Non-pigmented ciliary epithelial cell (primary cell): ENCODE data around the gene FAM174B.

Experiments used
- DNase-seq: peaks from one replicate; pipeline ENCODE4 v3.0.0-alpha.2; 2010; ENCODE audit warnings: low read depth

The FAM174B gene

DNA sequence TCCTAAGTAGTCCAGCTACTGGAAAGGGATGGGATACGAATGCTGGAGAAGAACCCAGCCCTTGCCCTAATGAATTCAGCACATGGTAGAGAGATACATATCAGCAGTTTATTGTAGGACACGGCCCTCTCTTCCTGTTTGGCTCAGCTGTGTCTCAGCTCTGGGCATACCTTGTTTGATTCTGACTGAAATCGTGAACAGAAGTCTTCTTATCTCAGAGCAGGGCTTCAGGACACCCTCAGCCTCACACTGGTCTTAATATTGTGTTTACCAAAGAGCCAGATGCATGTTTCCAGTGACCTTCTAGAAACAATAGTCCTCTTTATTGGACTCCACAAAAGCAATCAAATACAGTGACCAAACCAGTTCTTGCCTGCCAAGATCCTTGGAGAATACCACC, 54.7 kb downstream of the FAM174B start:
- no peak for DNase-seq

DNA sequence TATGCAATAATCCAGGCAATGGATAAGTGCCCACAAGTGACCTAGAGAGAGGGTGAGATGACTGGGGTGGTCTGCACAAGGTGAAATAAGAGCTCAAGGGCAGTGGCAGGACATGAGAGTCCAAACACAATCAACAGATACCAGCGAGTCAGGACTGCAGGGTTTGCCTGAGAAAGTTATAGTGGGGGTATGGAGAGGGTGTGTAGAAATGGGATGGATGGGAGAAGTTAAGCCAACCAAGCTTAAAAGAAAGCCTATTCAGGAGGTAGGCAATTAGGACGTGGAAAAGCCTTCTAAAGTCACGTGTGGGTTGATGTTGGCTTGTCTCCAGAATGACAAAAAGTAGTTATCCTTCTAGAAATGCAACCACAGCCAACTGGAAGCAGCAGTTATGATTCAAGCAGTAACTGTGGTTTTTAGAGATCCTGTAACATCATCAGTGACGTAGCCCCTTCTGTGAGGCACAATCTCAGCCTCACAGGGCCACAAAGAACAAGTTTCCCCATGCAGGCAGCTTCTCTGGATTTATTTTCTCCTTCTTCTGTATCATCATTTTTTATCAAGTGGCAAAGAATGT, 56.1 kb downstream of the FAM174B start:
- peak; percentile 70 for DNase-seq

DNA sequence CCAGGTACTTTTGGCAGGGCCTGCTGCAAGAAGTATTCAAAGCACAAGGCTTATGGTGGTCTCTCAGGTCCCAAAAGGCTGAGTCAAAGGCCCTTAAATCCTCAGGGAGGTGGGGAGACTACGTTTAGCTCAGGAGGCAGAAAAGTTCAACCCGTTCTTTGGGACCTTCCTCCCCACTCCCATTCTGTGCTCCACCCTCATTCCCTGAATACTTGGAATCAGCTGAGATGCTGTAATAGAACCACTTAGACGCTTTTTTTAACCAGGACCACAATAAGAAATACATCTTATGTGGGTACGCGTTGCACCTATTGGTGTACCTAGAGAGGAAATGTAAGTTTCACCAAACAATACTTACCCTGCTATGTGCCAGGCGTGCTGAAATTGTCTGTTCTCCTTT, 58.0 kb downstream of the FAM174B start:
- DNase-seq = no peak

DNA sequence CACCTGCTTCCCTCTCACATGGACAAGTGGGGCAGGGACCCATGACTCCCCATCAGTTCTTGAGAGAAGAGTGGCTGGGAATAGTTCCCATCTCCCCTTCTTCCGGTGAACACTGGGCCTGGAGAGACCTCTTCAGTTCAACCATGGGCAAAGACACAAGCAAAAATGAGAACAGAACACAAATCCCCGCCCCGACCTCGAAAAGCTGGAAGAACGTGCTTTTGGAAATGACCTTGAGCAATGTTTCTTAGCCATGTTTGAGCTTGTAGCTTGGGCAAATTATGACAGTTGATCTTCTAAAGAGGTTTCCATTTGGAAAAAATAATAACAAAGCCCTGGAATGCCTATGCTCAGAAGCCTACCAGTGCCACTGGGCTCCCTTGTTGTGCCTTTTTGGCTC, 59.0 kb downstream of the FAM174B start:
- DNase-seq = no peak

DNA sequence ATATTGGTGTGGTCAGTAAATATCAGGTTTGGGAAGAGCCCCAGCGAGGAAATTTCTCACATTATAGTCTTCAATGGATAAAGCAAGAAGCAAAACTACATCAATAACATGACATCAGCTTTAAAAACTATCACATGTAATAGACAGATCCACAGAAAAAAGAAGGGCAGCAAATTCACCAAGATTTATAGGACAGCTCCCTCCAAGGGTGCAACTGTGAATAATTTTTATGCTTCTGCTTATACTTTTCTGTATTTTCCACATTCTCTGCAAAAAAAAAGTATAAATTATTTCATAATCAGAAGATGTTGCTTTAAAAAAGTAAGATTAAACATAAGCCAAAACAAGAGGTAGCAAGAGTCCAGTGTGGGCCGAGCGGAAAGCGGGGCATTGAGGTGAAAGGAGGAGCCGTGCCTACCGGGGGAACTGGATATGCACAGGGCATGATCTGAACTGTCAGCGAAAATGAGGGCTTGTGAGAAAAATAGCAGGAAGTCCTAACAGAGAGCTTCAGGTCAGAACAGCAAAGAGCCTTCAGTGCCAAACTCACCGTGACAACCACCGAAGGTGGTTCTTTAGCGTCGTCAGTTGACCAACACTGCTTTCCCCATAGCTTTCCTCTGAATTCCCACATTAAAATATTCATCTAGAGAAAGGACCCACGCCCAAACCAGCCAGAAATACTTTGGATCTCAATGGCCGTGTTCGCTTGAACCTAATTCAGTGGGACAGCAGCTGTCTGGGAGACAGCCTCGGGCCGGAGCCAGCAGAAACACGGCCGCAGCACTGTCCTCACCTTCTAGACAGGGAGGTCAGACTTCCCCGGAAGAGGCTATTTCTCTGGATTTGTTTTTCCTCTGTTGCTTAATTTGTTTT, 59.8 kb downstream of the FAM174B start:
- no peak for DNase-seq

DNA sequence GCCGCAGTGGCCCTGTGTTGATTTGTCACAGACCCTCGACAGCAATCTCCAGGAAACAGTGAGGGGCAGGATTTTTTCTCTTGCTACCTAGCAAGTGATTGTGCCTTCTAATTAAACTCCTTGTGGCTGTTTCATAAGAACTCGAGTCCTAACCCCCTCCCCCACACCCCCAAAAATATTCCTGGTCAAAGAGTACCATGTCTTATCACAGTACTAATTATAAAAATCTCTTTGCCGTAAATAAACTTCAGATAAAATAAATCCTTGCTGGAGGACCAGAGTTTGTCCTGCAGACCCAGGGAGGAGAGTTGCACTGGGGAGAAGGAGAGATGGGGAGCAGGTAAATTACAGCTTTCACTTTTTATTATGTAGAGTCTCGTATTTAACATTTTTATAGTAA, 64.3 kb downstream of the FAM174B start:
- DNase-seq = no peak

DNA sequence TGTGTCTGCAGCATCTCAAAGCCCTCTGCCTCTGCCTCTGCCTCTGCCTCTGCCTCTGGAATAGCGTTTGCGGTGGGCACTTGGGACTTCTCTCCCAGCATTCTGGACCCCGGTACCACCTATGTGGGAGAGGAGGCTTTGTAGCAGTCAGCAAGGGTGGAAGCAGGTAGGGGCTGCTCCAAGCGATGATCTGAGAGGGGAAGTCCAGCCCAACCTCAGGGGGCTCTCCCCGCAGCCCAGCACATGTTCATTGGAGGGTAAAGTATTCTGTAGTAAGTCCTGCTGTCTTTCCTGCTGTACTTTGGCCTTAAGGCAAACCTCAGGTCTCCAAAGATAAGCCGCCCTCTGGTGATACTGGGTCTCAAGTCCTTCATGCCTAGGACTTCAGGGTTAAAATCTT, 68.6 kb downstream of the FAM174B start:
- DNase-seq = no peak

DNA sequence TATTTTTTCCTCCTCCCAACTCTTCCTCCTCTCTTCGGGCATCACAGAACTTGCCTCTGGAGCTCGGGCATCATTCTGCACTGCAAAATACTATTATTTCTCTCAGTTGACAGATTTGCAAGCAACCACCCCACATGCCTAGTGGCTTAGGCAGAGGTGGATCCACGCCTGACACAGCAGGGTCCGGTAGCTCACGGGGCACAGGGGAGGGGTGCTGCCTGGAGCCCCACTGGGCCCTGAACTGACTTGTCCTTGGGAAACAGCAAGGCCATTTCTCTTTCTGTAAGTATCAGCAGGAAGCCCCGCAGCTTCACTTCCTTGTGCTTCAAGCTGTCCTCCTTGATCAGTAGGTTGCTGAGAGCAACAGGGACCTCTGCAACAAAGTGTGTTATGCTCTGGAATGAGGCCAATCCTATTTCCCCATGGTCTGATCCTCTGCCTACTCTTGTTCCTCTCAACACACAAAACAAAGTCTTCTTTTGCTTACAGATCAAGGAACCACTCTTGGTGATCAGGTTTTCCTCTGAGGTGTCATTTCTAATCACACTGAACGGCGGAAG, 69.1 kb downstream of the FAM174B start:
- no peak for DNase-seq

DNA sequence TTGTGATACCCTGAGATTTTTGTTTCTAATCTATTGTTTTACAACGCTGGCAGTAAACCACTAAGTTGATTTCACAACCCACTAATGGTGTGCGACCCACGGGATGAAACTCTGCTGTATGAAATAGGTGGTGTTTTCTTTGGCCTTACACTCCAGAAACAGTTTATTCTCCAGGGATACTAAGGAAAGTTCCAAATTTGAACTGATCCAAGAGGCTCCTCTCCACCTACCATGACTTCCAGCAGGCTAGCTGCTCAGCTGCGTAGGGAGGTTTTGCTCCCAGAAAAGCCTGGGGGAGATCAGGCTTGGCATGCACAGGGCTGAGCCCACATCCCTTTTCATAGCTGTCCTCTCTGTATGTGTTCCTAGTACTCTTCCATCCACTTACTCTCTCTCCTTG, 71.5 kb downstream of the FAM174B start:
- DNase-seq = no peak

DNA sequence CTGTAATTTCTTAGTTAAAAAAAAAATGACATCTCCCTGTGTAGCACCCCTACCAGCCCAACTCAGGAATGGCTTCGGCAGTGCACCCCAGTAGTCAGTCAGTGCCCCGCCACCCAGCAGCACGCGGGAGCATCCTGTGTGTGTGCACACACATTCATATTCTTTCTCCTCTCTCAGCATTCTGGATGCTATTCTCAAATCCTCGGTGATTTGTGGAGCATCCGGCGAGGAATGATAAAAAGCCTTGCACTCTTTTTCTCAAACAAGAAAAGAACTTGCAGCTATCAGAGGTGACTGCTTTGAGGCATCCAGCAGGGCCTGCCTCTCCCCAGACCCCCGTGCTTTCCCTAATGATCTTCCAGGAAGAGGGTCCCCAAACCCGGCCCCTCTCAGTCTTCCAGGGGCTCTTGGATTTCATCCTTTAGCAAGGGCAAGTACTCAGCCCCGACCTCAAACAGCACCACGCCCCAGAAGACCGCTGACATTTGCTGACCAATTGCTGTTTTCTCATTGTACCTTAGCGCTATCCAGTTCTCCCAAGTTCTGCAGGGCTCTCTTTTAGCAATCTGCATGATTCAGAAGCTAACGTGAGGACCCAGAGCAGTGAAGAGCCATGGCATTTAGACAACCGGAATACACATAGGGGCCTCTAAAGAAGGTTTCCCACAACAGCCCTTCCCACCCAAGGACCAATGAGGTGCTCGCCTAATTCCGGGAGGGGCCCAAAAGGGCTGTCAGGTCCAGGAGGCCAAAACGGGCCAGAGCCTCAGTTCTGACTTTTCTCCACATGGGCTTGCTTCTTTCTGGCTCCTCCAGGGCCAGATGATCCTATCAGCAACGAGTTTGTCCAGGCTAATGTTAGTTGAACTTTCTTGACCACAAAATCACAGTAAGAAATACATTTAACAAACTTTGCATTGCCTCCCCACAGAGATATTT, 72.2 kb downstream of the FAM174B start:
- DNase-seq = no peak

DNA sequence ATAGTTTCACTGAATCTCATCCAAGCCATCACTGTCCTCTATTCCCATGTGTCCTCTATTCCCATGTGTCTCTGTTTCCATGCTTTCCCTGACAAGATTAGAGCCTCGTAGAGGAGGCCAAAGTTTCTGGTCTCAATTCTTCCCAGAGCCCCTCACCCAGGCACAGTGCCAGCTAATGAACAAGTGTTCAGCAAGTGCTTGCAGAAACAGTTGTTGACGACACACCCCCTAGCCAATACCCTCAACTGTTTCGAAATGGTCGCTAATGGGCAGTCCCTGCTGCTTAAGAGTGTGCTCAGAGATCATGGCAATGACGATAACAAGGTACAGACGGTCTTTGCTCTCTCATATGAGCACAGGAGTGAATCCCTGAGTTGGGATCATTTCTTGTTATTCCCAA, 73.4 kb downstream of the FAM174B start:
- DNase-seq = no peak

DNA sequence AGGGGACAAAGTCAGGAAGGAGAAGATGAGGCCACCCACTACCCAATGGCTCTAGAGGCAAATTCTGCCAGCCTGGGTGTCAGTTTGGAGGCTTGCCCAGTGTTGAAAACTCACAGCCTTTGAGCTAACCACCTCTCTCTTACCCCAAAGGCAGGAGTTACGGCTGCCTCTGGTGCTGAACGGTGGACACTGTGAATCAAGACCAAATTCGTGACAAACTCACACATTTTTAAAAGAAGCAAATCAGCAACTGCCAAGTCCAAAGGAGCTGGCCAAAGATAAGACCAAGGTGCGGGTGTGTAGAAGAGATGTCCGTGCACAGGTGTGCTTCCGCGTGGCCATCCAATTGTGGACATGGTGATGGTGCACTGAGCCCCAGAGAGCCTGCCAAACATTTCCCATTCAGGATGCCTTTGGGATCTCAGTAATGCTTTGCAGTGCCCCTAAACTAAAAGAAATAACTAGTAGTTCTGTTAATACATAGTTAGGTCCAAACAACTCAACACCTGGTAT, 74.6 kb downstream of the FAM174B start:
- DNase-seq = no peak

DNA sequence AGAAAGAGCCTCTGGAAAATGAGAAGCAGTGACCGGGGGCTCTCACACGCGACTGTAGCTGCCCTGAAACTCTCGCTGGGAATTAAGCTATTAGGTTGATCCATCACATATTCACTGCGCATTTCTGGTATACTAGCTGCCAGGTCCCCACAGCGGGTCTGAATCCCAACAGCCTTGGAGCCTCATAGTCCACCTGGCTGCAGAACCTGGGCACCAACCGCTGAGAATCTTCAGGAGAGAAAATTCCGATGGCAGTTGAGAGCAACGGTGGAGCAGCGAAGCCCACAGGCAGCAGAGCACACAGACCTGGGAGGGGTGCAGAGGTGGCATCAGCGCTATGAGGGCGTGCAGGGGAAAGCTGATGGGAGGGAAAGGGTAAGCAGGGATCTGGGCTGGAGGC, 75.1 kb downstream of the FAM174B start:
- no peak for DNase-seq

DNA sequence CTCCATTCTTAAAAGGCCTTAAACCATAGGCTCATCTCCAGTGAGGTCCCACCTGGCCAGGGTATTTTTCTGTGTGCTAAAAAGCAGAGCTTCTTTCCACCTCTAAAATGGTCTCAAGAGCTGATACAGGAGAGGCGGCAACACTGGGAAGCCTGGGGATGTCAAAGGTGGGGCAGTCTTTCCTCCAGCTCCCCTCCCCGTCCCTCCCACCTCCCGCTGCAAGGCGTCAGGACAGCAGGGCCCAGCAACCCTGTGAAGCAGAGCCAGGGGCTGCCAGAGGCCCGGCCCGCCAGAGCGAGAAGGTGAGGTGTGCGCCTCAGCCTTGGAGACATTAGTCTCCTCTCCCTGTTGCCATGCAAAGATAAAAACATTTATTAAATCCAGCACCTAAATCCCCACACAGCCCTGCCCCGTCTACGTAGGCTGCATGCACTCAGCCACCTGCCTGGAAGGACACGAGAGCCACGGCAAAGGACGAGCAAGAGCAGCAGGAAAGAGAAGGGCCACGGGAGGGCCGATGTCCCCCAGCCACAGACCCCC, 75.6 kb downstream of the FAM174B start:
- no peak for DNase-seq

DNA sequence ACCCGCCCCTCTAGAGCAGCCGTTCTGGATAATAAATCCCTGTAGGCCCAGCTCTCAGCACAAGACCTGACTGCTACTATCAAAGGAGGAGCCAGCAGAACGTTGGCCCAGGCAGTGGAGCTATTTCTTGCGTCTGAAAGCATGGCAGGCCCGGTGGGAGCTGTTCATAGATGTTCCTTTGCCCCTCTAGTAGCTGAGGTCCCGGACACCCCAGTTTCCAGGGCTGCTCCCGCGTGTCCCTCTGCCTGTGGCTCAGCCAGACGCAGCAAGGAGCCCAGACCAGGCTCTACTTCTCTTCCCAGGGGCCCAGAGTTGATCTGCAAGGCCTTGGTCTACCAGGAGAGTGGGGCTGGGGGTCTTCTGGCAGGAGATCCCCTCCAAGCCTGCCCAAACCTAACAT, 76.1 kb downstream of the FAM174B start:
- DNase-seq = no peak

DNA sequence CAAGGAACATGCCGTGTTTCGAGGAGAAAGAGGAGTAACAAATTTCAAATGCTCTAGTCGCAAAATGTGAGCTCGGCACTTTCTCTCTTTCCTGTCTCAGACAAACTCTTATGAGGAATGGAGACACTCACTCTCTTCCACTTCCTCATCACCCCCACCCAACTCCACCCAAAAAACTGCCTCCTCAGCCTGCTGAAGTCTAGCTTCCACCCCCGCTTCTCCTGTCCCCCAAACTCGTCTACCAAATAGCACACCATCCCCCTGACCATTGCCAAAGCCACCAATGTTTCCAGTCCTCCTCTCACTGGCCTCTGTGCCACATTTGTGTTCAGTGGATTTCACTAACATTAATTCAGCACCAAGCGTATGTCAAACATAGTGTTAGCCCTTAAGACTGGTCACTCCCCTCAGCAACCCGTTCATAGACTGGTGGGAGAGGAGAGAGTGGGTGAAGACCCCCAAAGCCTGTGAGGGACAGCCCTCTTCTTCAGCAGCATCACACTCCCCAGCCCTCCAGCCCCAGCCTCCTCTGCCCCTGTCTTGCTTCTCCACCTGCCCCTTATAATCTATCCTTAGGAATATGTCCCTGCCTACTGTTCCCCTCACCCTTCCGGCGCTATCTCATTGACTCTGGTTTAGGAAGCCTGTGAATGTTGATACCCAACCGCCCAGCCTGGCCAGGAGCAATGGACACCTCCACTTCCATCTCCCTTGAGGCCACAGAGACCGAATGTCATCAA, 77.3 kb downstream of the FAM174B start:
- DNase-seq = no peak

DNA sequence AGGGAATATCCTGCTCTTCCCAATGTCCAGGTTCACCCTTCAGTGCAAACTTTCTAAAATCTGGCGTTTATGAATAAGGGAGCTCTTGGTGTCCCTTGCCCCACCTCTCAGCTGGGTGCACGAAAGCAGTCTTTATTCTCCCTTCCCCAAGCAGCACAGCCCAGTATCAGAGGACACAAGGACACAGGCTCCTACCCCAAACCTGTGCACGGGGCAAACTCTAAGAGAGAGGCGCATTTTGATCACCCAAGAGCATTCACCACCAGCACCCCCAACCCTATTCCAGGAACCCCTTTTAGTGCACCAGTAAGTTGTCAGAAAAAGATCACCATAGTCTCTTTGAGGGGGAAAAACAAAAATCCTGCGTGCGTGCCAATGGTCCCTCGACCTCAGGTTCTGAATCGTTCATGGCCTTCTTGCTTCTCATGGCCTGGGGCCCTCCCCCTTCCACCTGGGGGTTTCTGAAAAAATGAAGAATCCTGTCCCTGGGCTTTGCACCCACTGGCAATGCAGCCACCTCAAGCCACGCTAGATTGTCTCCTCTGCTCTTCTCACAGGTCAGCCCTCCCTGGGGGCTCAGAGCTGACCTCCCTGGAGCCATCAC, 78.9 kb downstream of the FAM174B start:
- no peak for DNase-seq

DNA sequence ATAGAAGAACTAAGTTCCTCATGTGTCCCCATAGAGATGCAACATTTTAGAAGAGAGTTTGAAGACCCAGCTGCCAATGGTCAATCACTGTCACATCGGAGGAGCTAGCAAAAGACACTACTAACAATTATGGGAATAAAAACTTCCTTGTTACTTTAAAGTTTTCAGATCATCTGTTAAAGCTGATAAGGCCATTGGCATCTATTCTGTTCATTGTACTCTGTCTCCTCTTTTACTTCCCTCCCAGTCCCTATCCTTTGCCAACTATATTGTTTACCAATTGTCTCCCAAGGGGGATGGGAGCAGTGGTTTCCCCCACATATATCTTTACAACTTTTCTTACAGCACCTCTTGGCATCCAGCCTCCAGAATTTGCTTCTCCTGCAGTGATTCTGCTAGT, 81.0 kb downstream of the FAM174B start:
- DNase-seq = no peak

DNA sequence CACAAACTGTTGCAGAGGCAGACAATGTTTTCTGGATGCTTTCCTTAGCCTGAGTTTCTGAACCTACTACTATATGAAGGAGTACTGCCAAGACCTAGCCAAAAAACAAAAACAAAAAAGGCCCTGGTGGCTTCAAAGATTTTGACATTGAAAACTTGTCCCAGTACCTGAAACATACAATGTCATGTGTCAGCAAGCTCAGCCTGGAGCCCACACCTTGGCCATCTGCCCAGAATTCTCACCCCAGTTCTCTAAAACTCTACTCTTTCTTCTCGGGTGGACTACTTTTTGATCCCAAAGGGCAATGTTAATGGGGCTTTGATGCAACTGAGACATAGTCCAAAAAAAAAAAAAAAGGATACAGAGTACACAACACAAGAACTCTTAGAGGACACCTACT, 81.4 kb downstream of the FAM174B start:
- DNase-seq = no peak

DNA sequence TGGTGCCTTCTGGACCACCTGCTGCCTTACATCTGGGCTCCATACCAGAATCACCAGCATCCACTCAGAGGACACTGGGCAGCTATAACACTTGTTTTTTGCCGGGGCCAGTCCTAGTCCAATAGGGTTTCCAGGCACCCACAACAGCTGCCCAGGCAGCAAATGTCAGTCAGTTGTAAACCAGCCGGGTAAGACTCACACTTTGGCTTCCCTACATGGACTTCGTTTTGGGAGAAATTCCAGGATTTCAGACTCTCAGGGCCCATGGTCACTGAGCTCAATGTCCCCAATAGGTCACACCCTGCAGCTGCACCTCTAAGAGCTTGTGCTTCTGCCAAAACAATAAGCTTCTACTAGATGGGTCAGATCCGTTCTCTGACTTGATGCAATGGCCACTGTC, 83.8 kb downstream of the FAM174B start:
- DNase-seq = no peak

DNA sequence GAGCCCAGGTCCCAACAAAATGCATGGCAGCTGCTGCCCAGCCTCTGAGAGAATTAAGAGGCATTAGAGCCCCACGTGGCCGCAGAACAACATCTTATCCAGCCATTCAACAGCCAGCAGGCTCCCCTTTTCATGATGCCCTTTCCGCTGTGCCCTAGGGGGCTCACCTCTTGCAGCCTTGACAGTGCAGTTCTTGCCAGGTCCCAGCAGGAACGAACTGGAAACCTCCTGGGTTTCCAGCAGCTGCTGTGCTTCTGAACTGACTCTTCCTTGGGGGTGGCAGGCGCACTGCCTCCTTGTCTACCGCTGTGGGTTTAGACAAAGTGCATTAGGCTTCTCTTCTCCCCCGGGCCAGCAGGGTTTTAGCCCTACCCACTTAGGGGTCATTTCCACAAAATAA, 85.2 kb downstream of the FAM174B start:
- DNase-seq = no peak
